ENCODE measurements around the gene CLCN4.

Gene CLCN4

GRCh38 chrX:10156199-10157031, at the start of gene CLCN4:
Gene CLCN4 (plus strand): TSS chrX:10156975. CDS start chrX:10185033, 28,058 bp downstream.
- no peak for DNase-seq

- DNase-seq: no peak
These were observed 49.3 kb upstream of the CLCN4 start for GRCh38 chrX:10107483-10107882.

- DNase-seq: peak; percentile 8
These were observed 48.5 kb upstream of the CLCN4 start for GRCh38 chrX:10108288-10108687.

GRCh38 chrX:10109695-10110094, 47.1 kb upstream of the CLCN4 start:
- DNase-seq: no peak

GRCh38 chrX:10110316-10110935, 46.3 kb upstream of the CLCN4 start:
- DNase-seq: peak; percentile 25

GRCh38 chrX:10110984-10111363, 45.8 kb upstream of the CLCN4 start:
- peak; percentile 79 for DNase-seq

- DNase-seq: peak; percentile 66
These were observed 45.2 kb upstream of the CLCN4 start for GRCh38 chrX:10111364-10112148.

- DNase-seq: peak; percentile 35
These were observed 44.3 kb upstream of the CLCN4 start for GRCh38 chrX:10112510-10112909.

GRCh38 chrX:10115082-10115481, 41.7 kb upstream of the CLCN4 start:
- DNase-seq: no peak

- DNase-seq: no peak
These were observed 39.5 kb upstream of the CLCN4 start for GRCh38 chrX:10117301-10117700.

- DNase-seq: no peak
These were observed 38.9 kb upstream of the CLCN4 start for GRCh38 chrX:10117864-10118377.

GRCh38 chrX:10118530-10118929, 38.2 kb upstream of the CLCN4 start:
- DNase-seq: no peak

- peak; percentile 58 for DNase-seq
These were observed 37.3 kb upstream of the CLCN4 start for GRCh38 chrX:10119399-10119990.

- no peak for DNase-seq
These were observed 36.4 kb upstream of the CLCN4 start for GRCh38 chrX:10120331-10120730.

- no peak for DNase-seq
These were observed 35.9 kb upstream of the CLCN4 start for GRCh38 chrX:10120828-10121227.

- DNase-seq: no peak
These were observed 35.0 kb upstream of the CLCN4 start for GRCh38 chrX:10121787-10122186.

- no peak for DNase-seq
These were observed 32.1 kb upstream of the CLCN4 start for GRCh38 chrX:10124506-10125247.

- DNase-seq: no peak
These were observed 31.5 kb upstream of the CLCN4 start for GRCh38 chrX:10125248-10125615.

- no peak for DNase-seq
These were observed 30.7 kb upstream of the CLCN4 start for GRCh38 chrX:10126044-10126443.

- no peak for DNase-seq
These were observed 29.9 kb upstream of the CLCN4 start for GRCh38 chrX:10126834-10127233.

- no peak for DNase-seq
These were observed 28.4 kb upstream of the CLCN4 start for GRCh38 chrX:10128386-10128785.

- no peak for DNase-seq
These were observed 27.5 kb upstream of the CLCN4 start for GRCh38 chrX:10129229-10129628.

Data from activated naive CD4-positive, alpha-beta T cell treated with Interleukin-2 at 50 U/mL for 16 hours (primary cell).